Measurements from ENCODE around the gene SIPA1L3.

Gene SIPA1L3

DNA sequence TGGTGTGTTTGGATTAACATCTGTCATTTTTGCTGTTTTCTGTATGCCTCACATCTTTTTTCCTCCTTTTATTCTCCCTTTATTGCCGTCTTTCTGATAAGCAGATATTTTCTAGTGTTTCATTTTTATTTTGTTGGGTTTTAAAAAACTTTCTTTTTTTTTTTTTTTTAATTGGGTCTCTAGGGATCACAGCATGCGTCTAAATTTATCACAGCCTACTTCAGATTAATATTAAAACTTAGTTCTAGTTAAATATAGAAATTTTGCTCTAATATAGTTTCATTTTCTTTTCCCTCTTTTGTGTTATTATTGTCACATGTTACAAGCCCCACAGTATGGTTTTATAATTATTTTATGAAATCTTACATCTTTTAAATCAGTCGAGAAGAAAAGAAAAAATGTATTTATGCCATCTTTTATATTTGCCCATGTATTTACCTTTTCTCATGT is 52.7 kb downstream of the SIPA1L3 start:
- peaks cover 3% of the 10 kb centered on the region for H3K4me1 ChIP-seq (ENCODE audit: control insufficient read depth, insufficient read depth, low read length)
- WGBS, 2 experiments = no CpG with 5 or more reads among the region's 3 CpGs
- peaks cover 3% of the 10 kb centered on the region for H3K9me3 ChIP-seq (ENCODE audit: control insufficient read depth, low read length)

DNA sequence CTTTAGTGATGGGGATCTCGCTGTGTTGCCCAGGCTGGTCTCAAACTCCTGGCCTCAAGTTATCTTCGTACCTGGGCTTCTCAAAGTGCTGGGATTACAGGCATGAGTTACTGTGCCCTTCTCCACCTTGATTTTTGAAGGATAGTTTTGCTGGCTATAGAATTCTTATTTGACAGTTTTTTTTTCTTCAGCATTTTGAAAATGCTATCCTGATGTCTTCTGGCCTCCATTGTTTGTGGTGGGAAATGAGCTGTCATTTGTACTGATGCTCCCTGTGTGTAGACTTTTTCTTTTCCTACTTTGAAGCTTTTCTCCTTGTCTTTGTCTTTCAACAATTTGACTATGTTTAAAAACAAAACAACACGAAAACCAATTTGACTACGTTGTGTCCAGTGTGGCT is 54.2 kb downstream of the SIPA1L3 start:
- Histone ChIP-seq H3K27me3 (ENCODE audit: control insufficient read depth, insufficient read depth, low read length, poor library complexity, severe bottlenecking) (no peaks in the 10 kb centered on the region), H3K9me3 (ENCODE audit: control insufficient read depth, low read length) (peaks cover 3% of the 10 kb centered on the region), H3K36me3 (ENCODE audit: control insufficient read depth, insufficient read depth, low read length) (no peaks in the 10 kb centered on the region), H3K4me1 (ENCODE audit: control insufficient read depth, insufficient read depth, low read length) (peaks cover 6% of the 10 kb centered on the region), H3K27ac (ENCODE audit: insufficient read depth, low read depth, low read length, poor library complexity, severe bottlenecking) (no peak overlapping the region), H3K4me3 (ENCODE audit: insufficient read depth, low read depth, low read length) (no peak overlapping the region)
- 98 to 99% methylated on average over 4 of the region's 4 CpGs for WGBS, 2 experiments

More for the DNA sequence above, 52.7 kb downstream of the SIPA1L3 start:
- no peak overlapping the region for H3K4me3 ChIP-seq (ENCODE audit: insufficient read depth, low read depth, low read length)
- no peaks in the 10 kb centered on the region for H3K36me3 ChIP-seq (ENCODE audit: control insufficient read depth, insufficient read depth, low read length)
- no peaks in the 10 kb centered on the region for H3K27me3 ChIP-seq (ENCODE audit: control insufficient read depth, insufficient read depth, low read length, poor library complexity, severe bottlenecking)
- H3K27ac ChIP-seq (ENCODE audit: insufficient read depth, low read depth, low read length, poor library complexity, severe bottlenecking) = no peak overlapping the region

DNA sequence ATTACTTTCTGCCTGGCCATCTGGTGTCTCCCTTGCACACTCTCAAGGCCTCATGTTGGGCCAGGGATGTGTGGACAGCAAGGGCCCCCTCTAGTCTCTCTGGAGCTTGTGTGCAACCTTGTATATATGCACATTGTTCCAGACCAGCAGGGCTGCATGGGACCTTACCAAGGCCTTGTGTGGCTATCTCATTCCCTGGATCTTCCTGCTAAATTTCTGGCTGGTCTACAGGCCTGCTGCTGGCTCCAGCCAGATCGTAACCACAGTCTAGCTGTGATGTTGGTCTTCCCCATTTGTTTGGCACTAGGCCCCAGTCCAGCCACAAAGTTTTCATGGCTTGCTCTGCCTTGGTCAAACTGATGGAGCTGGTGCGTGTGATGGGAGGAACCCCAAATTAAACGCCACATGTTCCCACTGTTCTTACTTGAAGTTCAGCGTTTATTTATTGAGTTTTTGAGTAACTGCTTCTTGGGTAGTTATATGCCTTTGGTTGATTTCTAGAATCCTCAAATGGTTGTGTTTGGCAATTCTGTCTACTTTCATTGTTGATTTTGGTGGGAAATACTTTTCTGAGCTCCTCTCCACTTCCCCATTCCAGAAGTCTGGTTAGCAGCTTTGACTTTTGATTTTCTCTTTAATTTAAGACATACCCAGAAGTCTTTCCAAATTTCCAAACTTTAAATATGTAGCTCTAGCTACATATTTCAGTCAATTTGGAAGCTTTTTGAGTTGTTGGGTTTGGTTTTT is 56.4 kb downstream of the SIPA1L3 start:
- 94 to 96% methylated on average over 4 of the region's 4 CpGs for WGBS, 2 experiments
- no peak overlapping the region for H3K27ac ChIP-seq (ENCODE audit: insufficient read depth, low read depth, low read length, poor library complexity, severe bottlenecking)

DNA sequence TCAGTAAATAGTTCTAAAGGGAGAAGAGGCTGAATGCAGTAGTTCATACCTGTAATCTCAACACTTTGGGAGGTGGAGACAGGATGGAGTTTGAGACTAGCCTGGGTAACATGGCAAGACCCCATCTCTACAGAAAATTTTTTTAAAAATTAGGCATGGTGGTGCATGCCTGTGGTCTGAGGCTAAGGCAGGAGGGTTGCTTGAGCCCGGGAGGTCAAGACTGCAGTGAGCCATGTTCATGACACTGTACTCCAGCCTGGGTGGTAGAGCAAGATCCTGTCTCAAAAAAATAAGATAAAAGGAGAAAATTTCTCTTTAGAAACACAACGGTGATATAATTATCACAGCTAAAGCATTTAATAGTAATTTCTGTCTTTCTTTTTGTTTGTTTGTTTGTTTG is 57.1 kb downstream of the SIPA1L3 start:
- no peaks in the 10 kb centered on the region for H3K36me3 ChIP-seq (ENCODE audit: control insufficient read depth, insufficient read depth, low read length)
- H3K27ac ChIP-seq (ENCODE audit: insufficient read depth, low read depth, low read length, poor library complexity, severe bottlenecking) = no peak overlapping the region
- H3K4me3 ChIP-seq (ENCODE audit: insufficient read depth, low read depth, low read length) = no peak overlapping the region
- peaks cover 12% of the 10 kb centered on the region for H3K4me1 ChIP-seq (ENCODE audit: control insufficient read depth, insufficient read depth, low read length)
- 90 to 96% methylated on average over 1 to 2 of the region's 2 CpGs for WGBS, 2 experiments
- H3K27me3 ChIP-seq (ENCODE audit: control insufficient read depth, insufficient read depth, low read length, poor library complexity, severe bottlenecking) = no peaks in the 10 kb centered on the region
- H3K9me3 ChIP-seq (ENCODE audit: control insufficient read depth, low read length) = no peaks in the 10 kb centered on the region

More for the DNA sequence above, 56.4 kb downstream of the SIPA1L3 start:
- H3K4me3 ChIP-seq (ENCODE audit: insufficient read depth, low read depth, low read length) = no peak overlapping the region
- no peaks in the 10 kb centered on the region for H3K36me3 ChIP-seq (ENCODE audit: control insufficient read depth, insufficient read depth, low read length)
- peaks cover 12% of the 10 kb centered on the region for H3K4me1 ChIP-seq (ENCODE audit: control insufficient read depth, insufficient read depth, low read length)
- H3K27me3 ChIP-seq (ENCODE audit: control insufficient read depth, insufficient read depth, low read length, poor library complexity, severe bottlenecking) = no peaks in the 10 kb centered on the region
- peaks cover 3% of the 10 kb centered on the region for H3K9me3 ChIP-seq (ENCODE audit: control insufficient read depth, low read length)

DNA sequence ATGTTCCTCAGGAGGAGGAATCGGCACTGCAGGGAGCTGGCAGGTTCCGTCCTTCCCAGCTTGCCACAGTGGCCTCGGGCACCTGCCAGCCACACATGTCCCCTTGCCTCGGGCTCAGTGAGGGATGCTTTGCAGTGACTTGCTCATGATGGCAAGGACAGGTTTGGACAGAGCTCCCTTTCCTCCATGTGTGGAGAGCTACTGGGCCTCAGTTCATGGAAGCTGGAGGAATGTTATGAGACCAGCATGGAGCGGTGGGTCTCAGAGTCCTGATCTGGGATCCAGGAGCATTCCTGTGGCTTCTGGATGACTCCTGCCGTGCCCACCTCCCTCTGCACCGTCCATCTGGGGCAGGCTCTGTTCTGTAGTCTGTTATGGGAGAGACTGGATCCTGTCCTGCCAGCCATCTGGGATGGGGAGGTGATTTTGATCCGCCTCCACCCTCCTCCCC is 59.2 kb downstream of the SIPA1L3 start:
- Histone ChIP-seq H3K27me3 (ENCODE audit: control insufficient read depth, insufficient read depth, low read length, poor library complexity, severe bottlenecking) (no peaks in the 10 kb centered on the region), H3K27ac (ENCODE audit: insufficient read depth, low read depth, low read length, poor library complexity, severe bottlenecking) (no peak overlapping the region), H3K4me1 (ENCODE audit: control insufficient read depth, insufficient read depth, low read length) (peaks cover 12% of the 10 kb centered on the region), H3K36me3 (ENCODE audit: control insufficient read depth, insufficient read depth, low read length) (no peaks in the 10 kb centered on the region), H3K4me3 (ENCODE audit: insufficient read depth, low read depth, low read length) (no peak overlapping the region), H3K9me3 (ENCODE audit: control insufficient read depth, low read length) (peaks cover 2% of the 10 kb centered on the region)
- WGBS, 2 experiments = 85 to 89% methylated on average over 8 of the region's 8 CpGs

DNA sequence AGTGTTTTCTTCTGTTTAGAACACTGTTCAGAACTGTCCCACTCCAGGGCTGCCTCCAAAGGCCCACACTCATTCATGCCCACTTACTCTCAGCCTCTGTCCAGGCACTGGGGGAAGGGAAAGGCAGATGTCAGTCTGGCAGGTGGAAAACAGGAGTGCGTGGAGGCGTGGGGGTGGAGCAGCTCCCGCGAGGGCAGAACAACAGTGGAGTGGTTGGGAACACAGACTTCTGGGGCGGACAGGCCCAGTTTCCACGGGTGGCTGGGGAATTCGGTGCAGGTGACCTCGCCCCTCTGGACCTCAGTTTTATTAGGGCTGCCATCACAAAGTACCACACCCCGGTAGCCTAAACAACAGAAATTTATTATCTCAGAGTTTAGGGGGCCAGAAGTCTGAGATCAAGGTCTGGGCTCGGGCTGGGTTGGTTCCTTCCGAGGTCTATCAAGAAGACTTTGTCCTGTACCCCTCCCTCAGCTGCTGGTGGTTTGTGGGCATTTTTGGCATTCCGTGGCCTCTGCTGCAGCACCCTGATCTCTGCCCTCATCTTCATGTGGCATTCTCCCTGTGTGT is 59.7 kb downstream of the SIPA1L3 start:
- H3K4me3 ChIP-seq (ENCODE audit: insufficient read depth, low read depth, low read length) = no peak overlapping the region
- H3K27ac ChIP-seq (ENCODE audit: insufficient read depth, low read depth, low read length, poor library complexity, severe bottlenecking) = no peak overlapping the region
- H3K9me3 ChIP-seq (ENCODE audit: control insufficient read depth, low read length) = peaks cover 2% of the 10 kb centered on the region
- no peaks in the 10 kb centered on the region for H3K36me3 ChIP-seq (ENCODE audit: control insufficient read depth, insufficient read depth, low read length)
- no peaks in the 10 kb centered on the region for H3K27me3 ChIP-seq (ENCODE audit: control insufficient read depth, insufficient read depth, low read length, poor library complexity, severe bottlenecking)
- H3K4me1 ChIP-seq (ENCODE audit: control insufficient read depth, insufficient read depth, low read length) = peaks cover 12% of the 10 kb centered on the region
- WGBS, 2 experiments = 85 to 89% methylated on average over 12 of the region's 12 CpGs

DNA sequence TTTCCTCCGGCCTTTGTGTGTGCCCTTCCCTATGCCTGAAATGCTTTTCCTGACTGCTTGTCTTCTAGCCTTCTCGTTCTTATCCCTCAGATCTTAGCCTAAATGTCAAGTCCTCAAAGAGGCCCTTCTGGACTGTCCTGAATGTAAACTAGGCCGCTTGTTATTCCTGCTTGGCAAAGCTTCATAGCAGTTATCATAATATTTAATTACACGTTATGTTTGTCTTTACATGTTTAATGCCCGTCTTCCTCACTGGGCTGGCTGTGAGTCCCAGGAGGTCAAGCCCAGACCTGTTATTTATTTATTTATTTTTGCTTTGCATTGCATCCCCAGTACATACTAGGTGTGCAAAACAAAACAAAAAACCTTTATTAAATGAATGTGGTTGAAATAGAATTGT is 62.7 kb downstream of the SIPA1L3 start:
- Histone ChIP-seq H3K4me3 (ENCODE audit: insufficient read depth, low read depth, low read length) (no peak overlapping the region), H3K4me1 (ENCODE audit: control insufficient read depth, insufficient read depth, low read length) (peaks cover 12% of the 10 kb centered on the region), H3K27ac (ENCODE audit: insufficient read depth, low read depth, low read length, poor library complexity, severe bottlenecking) (no peak overlapping the region), H3K36me3 (ENCODE audit: control insufficient read depth, insufficient read depth, low read length) (no peaks in the 10 kb centered on the region), H3K9me3 (ENCODE audit: control insufficient read depth, low read length) (peaks cover 2% of the 10 kb centered on the region), H3K27me3 (ENCODE audit: control insufficient read depth, insufficient read depth, low read length, poor library complexity, severe bottlenecking) (no peaks in the 10 kb centered on the region)
- WGBS, 2 experiments = 94 to 96% methylated on average over 4 to 5 of the region's 5 CpGs

DNA sequence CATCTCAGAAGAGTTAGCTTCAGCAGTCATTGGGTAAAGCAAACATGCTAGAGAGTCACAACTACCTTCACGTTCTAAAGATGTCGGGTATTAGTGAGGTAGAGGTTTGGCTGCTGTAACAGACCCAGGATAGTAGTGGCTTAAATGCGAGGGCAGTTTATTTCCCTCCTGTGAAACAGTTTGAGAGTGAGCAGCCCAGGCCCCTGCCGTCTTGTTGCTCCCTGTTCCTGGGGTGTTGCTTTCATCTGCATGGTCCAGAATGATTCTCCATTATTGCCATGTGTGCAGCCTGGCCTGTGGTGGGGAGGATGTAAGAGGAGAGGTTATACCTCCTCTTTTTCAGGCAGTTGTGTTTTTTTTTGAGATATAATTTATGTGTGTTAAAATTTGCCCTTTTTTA is 63.7 kb downstream of the SIPA1L3 start:
- WGBS, 2 experiments = 97% methylated on average over 4 of the region's 4 CpGs
- H3K4me1 ChIP-seq (ENCODE audit: control insufficient read depth, insufficient read depth, low read length) = peaks cover 12% of the 10 kb centered on the region
- H3K27ac ChIP-seq (ENCODE audit: insufficient read depth, low read depth, low read length, poor library complexity, severe bottlenecking) = no peak overlapping the region
- H3K4me3 ChIP-seq (ENCODE audit: insufficient read depth, low read depth, low read length) = no peak overlapping the region
- H3K27me3 ChIP-seq (ENCODE audit: control insufficient read depth, insufficient read depth, low read length, poor library complexity, severe bottlenecking) = no peaks in the 10 kb centered on the region
- no peaks in the 10 kb centered on the region for H3K36me3 ChIP-seq (ENCODE audit: control insufficient read depth, insufficient read depth, low read length)
- H3K9me3 ChIP-seq (ENCODE audit: control insufficient read depth, low read length) = peaks cover 2% of the 10 kb centered on the region

DNA sequence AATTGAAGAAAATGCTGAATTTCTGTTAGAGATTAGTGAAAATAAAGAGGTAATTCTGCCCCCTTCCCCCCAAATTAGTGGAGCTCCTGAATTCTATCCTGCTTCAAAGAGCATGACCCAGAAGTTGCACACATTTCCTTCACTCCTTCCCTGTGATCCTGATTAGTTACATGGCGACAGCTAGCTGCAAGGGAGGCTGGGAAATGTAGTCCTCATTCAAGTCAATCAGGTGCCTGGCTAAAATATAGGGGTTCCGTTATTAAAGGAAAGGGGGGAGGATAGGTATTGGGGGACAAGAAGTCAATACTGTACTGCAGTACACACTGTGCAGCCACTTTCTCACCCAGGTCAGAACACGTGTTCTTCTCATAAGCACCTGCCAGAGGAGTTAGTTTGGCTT is 65.8 kb downstream of the SIPA1L3 start:
- Histone ChIP-seq H3K9me3 (ENCODE audit: control insufficient read depth, low read length) (peaks cover 2% of the 10 kb centered on the region), H3K27me3 (ENCODE audit: control insufficient read depth, insufficient read depth, low read length, poor library complexity, severe bottlenecking) (no peaks in the 10 kb centered on the region), H3K4me1 (ENCODE audit: control insufficient read depth, insufficient read depth, low read length) (no peaks in the 10 kb centered on the region), H3K4me3 (ENCODE audit: insufficient read depth, low read depth, low read length) (no peak overlapping the region), H3K36me3 (ENCODE audit: control insufficient read depth, insufficient read depth, low read length) (no peaks in the 10 kb centered on the region), H3K27ac (ENCODE audit: insufficient read depth, low read depth, low read length, poor library complexity, severe bottlenecking) (no peak overlapping the region)
- 93 to 94% methylated on average over 3 of the region's 3 CpGs for WGBS, 2 experiments

DNA sequence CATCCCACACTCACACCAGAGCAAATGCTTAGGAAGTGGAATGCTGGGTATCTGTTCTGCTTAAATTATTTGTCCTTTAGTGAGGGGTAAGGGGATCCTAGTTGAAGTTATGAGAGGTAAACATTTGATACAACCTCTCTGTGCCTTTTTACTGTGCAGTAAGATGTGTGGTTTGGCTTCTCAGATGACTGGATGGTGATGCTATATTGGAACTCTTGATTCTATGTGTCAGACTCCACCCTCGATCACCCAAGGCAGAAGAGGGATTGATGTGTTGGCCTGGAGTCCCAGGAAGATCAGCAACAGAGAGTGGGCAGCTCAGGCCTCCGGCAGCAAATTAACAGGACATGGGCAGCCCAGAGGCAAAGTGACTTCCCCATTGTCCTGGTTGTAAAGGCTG is 66.7 kb downstream of the SIPA1L3 start:
- Histone ChIP-seq H3K27me3 (ENCODE audit: control insufficient read depth, insufficient read depth, low read length, poor library complexity, severe bottlenecking) (no peaks in the 10 kb centered on the region), H3K4me1 (ENCODE audit: control insufficient read depth, insufficient read depth, low read length) (no peaks in the 10 kb centered on the region), H3K4me3 (ENCODE audit: insufficient read depth, low read depth, low read length) (no peak overlapping the region), H3K27ac (ENCODE audit: insufficient read depth, low read depth, low read length, poor library complexity, severe bottlenecking) (no peak overlapping the region), H3K9me3 (ENCODE audit: control insufficient read depth, low read length) (peaks cover 2% of the 10 kb centered on the region), H3K36me3 (ENCODE audit: control insufficient read depth, insufficient read depth, low read length) (no peaks in the 10 kb centered on the region)
- WGBS, 2 experiments = 88 to 98% methylated on average over 2 of the region's 2 CpGs
